NCI-H2227 (cell line): ENCODE measurements around the gene C19orf33.
"Not testable (repeated sequence)": the region's sequence is repeated elsewhere in the genome, so short reads cannot be mapped to it uniquely, and the experiment has no call there.

ENCODE experiments used
- DNase-seq: peaks from one replicate; lab custom pipeline; 2025; ENCODE audit not compliant: unreplicated experiment; lab: John Stamatoyannopoulos, UW

The C19orf33 gene

DNA sequence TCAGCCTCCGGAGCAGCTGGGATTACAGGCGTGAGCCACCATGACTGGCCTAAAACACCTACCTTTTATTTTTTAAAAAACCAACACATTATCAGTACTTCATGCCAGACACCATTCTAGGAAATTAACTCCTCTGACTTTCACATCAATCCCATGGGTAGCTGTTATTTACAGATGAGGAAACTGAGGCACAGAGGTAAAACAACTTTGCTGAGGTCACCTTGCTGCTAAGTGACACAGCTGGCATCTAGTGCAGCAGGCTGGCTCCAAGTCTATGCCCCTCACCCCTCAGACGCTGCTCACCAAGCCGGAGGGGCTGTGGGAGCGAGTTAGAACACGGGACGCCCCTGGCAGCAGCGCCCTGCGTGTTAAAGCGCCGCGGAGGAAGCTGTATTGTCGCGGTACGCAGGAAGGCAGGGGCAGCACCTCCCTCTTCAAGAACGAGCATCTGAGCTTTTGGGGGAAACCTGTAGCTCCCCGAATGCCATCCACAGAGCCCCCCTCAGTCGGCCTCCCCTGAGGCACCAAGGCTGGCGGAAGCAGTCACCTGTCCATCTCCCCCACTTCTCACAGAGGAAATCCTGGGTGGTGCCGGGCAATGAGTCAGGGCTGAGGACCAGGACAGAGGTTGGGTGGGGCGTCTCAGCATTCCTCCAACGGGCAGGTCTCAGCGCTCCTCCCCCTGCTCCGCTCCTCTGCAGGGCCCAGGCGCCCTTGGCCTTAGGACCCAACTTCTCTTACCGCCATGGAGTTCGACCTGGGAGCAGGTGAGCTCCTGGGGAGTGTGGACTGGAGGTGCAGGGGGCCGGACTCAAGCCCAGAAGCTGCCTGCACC is at the start of gene C19orf33:
Gene C19orf33 (plus strand): TSS at position 735 of the 835 bp plus-strand sequence. CDS start 11 bp downstream, at position 746.
- DNase-seq: no peak

DNA sequence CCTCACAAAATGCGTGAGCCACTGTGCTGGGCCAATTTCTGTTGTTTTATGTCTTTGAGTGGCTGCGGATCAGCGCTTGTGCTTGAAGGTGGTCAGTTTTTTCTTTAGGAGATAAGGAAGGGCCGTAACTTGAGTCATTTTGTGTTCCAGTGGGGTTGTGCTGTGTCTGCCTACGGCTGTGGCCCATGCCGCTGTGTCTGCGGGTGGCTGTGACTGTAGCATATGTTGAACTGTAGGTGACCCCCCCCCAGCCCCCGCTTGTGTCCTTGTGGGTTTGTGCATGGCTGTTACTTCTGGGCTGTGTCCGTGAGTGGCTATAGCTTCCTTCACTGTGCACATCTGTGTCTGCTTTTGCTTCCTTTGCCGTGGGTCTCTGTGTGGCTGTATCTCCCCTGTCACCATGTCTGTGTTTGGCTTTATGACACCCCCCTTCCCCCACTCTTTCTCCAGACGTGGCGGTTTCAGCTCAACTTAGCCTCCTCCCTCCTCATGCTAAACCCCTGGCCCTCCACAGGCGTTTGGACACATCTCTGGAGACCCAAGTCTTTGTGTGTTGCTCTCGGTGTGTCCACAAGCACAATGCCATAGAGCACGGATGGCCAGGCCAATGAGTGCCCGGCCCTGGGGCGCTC is 48.6 kb upstream of the C19orf33 start:
- peak; percentile 86 for DNase-seq

DNA sequence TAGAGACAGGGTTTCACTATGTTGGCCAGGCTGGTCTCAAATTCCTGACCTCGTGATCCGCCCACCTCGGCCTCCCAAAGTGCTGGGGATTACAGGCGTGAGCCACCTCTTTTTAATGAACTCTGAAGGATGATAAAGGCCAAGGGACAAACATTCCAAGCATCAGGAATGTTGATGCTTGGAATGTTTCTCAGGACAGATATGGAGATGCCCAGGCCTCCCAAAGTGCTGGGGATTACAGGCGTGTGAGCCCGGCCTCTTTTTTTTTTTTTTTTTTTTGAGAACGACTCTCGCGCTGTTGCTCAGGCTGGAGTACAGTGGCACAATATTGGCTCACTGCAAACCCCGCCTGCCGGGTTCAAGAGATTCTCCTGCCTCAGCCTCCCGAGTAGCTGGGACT is 42.1 kb upstream of the C19orf33 start:
- DNase-seq: not testable (repeated sequence)

- no peak for DNase-seq
Observed at GRCh38 chr19:38262585-38263268, 41.3 kb upstream of the C19orf33 start.

DNA sequence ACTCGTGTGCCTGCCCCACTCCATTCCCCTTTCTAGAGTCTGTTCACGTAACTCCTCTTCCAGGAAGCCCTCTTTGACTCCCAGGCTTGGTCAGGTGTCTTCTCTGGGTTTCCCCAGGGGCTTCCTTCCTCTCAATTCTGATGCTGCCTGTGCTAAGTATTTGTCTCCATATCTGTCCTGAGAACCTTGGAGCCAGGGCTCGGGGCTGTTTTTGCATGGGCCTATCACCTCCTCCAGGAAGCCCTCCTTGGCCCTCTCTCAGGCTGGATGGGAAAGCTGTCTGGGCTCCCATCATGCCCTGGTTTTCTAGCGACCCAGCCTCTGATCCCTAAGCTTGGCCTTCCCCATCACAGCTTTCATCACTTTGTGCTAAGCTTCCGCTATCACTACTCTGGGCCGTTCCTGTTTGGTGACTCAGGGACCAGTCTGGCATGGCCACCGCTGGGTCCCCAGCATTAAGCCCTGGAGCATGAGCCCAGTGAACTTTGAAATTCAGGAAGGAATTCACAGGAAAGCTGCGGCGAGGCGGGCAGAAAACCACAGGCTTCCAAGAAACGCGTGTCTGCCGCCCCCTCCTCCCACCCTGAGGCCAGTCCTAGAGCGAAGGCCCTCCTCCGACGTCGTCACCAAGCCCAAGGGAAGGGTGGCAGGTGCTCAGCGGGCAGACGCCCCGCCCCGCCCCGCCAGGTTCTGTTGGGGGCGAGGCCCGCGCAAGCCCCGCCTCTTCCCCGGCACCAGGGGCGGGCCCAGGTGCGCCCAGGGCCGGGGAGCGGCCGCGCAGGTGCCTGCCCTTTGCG is 40.2 kb upstream of the C19orf33 start:
- peak; percentile 99 for DNase-seq

DNA sequence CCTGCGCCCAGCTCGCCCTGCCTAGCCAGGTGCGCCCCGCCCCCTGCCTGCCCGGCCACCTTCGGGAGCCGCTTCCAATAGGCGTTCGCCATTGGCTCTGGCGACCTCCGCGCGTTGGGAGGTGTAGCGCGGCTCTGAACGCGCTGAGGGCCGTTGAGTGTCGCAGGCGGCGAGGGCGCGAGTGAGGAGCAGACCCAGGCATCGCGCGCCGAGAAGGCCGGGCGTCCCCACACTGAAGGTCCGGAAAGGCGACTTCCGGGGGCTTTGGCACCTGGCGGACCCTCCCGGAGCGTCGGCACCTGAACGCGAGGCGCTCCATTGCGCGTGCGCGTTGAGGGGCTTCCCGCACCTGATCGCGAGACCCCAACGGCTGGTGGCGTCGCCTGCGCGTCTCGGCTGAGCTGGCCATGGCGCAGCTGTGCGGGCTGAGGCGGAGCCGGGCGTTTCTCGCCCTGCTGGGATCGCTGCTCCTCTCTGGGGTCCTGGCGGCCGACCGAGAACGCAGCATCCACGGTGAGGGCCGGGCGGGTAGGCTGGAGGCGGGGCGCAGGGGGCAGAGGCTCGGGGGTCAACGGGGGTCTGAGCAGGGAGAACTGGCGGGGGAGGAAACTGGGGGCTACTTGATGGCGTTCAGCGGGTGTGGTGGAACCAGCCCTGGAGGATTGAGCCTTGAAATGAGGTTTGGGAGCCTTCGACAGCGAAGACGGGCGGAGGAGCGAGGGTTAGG is 39.4 kb upstream of the C19orf33 start, which contains the start of gene SPINT2:
Gene SPINT2 (plus strand): TSS at position 88 of the 727 bp plus-strand sequence. CDS start 320 bp downstream, at position 408.
- peak; percentile 99 for DNase-seq

- DNase-seq: peak; percentile 72
Observed at GRCh38 chr19:38265213-38265861, 38.7 kb upstream of the C19orf33 start.

DNA sequence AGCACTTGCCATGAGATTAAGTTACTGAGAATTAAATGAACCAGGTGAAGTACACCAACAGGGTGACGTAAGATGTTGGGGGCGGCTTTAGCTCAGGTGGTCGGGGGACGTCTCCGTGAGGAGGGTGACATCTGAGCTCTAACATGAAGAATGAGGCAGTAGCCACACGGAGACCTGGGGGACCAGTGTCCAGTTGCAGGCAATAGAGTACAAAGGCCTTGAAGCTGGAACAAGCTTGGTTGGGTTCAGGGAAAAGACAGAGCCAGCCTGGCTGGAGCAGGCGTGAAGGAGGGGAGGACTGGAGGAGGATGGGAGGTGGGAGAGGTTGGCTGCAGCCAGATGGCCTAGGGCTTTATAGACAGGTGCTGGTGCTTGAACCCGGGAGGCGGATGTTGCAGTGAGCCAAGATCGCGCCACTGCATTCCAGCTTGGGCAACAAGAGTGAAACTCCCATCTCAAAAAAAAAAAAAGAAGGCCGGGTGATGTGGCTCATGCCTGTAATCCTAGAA is 38.1 kb upstream of the C19orf33 start:
- no peak for DNase-seq

DNA sequence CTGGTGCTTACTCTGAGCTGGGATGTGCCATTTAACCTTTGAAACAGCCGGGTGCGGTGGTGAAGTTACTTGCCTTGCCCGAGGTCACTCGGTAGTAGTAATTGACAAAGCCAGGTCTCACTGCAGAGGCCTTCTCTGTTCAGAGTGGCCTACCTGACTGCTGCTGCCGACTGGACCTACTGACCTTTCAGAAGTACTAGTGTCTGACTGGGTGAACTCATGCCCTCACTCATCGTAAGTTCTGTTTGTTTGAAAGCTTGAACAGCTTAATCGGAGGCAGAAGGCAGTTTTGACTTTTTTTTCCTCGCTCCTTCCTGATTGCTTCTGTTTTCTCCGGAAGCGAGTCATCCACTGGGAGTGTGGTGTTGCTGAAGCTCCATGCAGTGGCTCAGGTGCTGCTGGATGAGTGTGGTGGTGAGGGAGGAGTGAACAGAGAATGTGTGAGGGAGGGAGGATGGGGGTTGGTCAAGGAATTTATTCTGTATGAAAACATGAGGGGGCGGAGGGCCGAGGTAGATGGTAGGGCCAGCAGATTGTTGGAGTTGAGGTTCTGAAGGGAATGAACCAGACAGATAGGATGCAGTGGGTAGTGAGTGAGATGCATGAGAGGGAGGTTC is 37.0 kb upstream of the C19orf33 start:
- peak; percentile 86 for DNase-seq

GRCh38 chr19:38267761-38268483 is 36.1 kb upstream of the C19orf33 start:
- peak; percentile 76 for DNase-seq

- peak; percentile 90 for DNase-seq
Observed at GRCh38 chr19:38268539-38268938, 35.5 kb upstream of the C19orf33 start.

DNA sequence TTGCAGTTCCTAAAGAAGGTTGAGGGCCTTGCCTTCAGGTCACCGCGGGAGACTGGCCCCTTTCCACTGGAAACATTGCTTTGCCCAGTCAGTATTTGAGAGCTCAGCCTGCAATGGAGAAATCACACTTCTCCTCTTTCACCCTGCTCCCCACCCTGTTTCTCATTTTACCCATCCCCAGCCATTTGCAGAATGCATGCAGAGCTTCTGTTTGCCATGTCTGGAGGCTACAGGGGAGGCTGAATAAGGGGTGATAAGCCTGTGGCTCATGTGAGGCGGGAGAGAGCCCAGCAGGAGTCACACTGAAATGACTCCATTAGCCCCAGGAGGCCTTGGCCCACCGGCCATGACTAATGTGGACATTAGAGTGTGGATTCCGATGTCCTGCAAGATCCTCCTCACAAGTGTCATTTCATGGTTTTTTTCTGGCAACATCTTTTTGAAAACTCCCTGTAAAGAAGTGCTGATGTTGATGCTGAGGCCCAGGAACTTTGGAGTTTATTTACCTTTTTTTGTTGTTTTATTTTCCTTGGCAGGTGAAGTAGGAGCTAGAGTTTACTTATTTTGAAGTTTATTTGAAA is 33.4 kb upstream of the C19orf33 start:
- DNase-seq: peak; percentile 88

DNA sequence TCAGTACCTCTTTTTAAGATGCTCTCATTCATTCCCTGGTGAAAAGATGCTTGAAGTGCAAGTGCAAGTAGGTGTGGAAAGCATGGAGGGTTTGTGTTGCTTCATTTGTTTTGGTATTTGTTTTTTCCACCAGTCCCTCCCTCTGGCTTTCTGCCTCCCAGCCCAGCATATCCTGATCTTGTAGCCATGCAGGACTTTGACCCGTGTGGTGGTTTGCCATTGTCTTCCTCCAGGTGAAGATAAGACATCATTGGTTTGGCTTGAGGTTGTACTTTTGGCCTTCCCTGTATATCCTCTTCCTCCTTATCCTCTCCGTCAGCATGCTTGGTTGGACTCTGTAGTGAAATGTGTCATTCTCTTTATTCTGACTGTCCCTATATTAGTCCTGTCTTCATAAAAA is 30.6 kb upstream of the C19orf33 start:
- DNase-seq: no peak

GRCh38 chr19:38274739-38275138 is 29.3 kb upstream of the C19orf33 start:
- DNase-seq: no peak

- DNase-seq: no peak
Observed at GRCh38 chr19:38276942-38277517, 27.0 kb upstream of the C19orf33 start.

- DNase-seq: no peak
Observed at GRCh38 chr19:38277549-38277948, 26.5 kb upstream of the C19orf33 start.

GRCh38 chr19:38277969-38278680 is 25.9 kb upstream of the C19orf33 start:
- no peak for DNase-seq
